Measurements from ENCODE around the gene HLA-B. TPM values are rescaled to one million over a fixed set of nuclear protein-coding genes. Genes with fewer than 3 reads are reported as not detected.

HLA-B gene
- total RNA-seq, 8 experiments from 2014 or later = 32.0 to 4,986 (median 164) TPM

DNA sequence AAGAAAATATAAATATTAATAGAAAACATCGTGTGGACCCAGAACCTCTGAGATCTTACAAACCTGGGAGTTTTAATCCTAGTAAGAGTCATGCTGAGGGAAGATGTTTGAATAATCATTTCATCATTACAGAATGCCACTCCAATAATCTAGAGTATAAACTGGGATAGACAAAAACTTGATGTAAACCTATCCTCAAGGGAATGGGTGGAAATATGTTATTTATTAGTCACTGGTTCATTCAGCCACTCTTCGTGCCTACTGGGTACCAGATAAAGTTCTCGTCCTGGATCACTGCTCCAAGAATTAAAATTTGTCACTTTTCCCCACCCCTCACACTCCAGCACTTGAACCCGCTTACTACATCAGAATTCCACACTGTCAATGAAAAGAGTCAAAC lies 7.7 kb downstream of the HLA-B start:
- in situ Hi-C loops (cut with MboI; ENCODE audit: low pct_unique_long_range_greater_than_20kb in 2 of 9, low sequenced_read_pairs in 9 of 9, unreplicated experiment in 9 of 9) = no loop called here

DNA sequence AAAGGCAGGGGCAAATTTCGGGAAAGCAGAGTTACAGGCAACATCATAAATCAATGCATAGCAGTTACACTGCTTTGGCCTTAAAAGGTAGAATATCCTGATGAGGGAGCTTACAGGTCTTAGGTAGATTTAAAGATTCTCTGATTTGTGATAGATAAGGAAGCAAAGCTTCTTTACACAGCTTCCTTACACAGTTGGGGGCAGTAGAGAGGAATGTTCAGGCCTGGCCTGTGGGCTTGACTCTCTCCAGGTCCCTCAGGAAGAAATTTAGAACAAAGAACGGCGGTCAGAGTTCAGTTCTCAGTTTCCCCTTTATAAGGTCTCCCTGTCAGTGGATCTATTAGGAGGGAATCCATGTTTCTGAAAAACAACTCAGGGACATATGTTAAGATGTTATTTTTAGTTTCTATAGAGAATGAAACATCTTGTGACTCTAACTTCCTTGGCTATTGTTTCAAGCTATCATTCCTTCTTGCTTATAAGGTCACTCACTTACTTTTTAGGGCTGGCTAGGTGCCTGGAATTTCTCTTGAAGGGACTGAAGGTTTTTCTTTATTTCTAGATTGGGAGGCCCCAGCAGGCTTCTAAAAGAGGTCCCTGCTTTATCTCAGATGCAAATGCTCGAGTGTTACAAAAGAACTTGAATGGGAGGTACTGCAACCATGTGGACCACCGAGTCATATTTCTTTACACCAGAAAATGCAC lies 11.8 kb downstream of the HLA-B start:
- Histone ChIP-seq H3K4me3 (no peak overlapping the region), H3K4me1 (replicated peaks in 1 of 2) (no peaks in the 10 kb centered on the region), H3K27ac (no peak overlapping the region)
- ATAC-seq (replicated peaks in 6 of 8) = no peak
- in situ Hi-C loops (cut with MboI; ENCODE audit: low pct_unique_long_range_greater_than_20kb in 2 of 9, low sequenced_read_pairs in 9 of 9, unreplicated experiment in 9 of 9) = no loop called here
- 0 to 81% (median 59%) methylated on average over 1 to 4 of the region's 5 CpGs; no CpG with 5 or more reads in 1 of the 10 experiments for WGBS, 10 experiments

More for the DNA sequence above, 7.7 kb downstream of the HLA-B start:
- Histone ChIP-seq H3K27ac (no peak overlapping the region), H3K4me1 (replicated peaks in 1 of 2) (no peaks in the 10 kb centered on the region), H3K4me3 (no peak overlapping the region)
- no peak for ATAC-seq (replicated peaks in 6 of 8)
- 0 to 86% (median 56%) methylated on average over 1 to 4 of the region's 4 CpGs; no CpG with 5 or more reads in 1 of the 10 experiments for WGBS, 10 experiments

DNA sequence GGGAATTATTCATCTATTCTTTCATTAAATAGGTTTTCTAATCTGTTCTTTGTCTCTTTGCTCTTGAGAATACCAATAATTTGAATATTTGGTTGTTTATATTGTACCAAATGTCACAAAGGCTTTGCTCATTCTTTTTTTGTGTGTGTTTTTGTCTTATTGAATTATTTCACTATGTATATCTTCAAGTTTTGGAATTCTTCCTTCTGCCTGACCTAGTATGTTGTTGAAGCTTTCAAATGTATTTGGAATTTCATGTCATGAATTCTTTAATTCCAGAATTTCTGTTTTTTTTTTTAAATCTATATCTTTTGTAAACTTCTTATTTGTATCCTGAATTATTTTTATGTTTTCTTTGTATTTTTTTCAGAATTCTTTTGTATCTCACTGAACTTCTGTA lies 16.8 kb downstream of the HLA-B start:
- Histone ChIP-seq H3K27ac (no peak overlapping the region), H3K4me3 (no peak overlapping the region), H3K4me1 (replicated peaks in 1 of 2) (no peaks in the 10 kb centered on the region)
- no peak for ATAC-seq (replicated peaks in 6 of 8)
- in situ Hi-C loops (cut with MboI; ENCODE audit: low pct_unique_long_range_greater_than_20kb in 2 of 9, low sequenced_read_pairs in 9 of 9, unreplicated experiment in 9 of 9) = no loop called here

DNA sequence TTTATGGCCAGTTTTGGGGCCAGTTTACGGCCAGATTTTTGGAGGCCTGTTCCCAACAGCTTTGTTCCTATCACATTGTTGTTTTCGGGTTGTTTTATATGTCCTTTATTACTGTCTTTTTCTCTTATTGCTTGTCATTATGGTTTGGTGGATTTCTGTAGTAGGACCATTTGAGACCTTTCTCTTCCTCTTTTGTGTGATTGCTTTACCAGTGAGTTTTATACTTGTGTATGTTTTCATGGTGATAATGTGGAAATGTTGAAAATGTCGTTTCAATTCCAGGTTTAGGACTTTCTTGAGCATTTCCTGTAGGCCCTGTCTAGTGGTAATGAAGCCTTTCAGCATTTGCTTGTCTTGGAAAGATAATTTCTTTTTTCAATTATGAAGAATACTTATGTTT lies 17.8 kb downstream of the HLA-B start:
- in situ Hi-C loops (cut with MboI; ENCODE audit: low pct_unique_long_range_greater_than_20kb in 2 of 9, low sequenced_read_pairs in 9 of 9, unreplicated experiment in 9 of 9) = no loop called here
- no peak for ATAC-seq (replicated peaks in 6 of 8)
- Histone ChIP-seq H3K4me3 (no peak overlapping the region), H3K27ac (no peak overlapping the region), H3K4me1 (replicated peaks in 1 of 2) (no peaks in the 10 kb centered on the region)
- 0 to 70% (median 4%) methylated on average over 1 to 3 of the region's 3 CpGs; no CpG with 5 or more reads in 4 of the 10 experiments for WGBS, 10 experiments

GRCh38 chr6:31336896-31337496 lies 20.0 kb downstream of the HLA-B start:
- peak in 1 of 8 experiments; percentile 73 for ATAC-seq (replicated peaks in 6 of 8)
- WGBS, 10 experiments = 0 to 90% (median 39%) methylated on average over 1 to 2 of the region's 3 CpGs; no CpG with 5 or more reads in 3 of the 10 experiments
- in situ Hi-C loops (cut with MboI; ENCODE audit: low pct_unique_long_range_greater_than_20kb in 2 of 9, low sequenced_read_pairs in 9 of 9, unreplicated experiment in 9 of 9) = no loop called here
- H3K27ac ChIP-seq = no peak overlapping the region
- H3K4me1 ChIP-seq (replicated peaks in 1 of 2) = no peaks in the 10 kb centered on the region
- no peak overlapping the region for H3K4me3 ChIP-seq

GRCh38 chr6:31332637-31333602 lies 24.1 kb downstream of the HLA-B start:
- H3K4me1 ChIP-seq (replicated peaks in 1 of 2) = no peaks in the 10 kb centered on the region
- in situ Hi-C loops (cut with MboI; ENCODE audit: low pct_unique_long_range_greater_than_20kb in 2 of 9, low sequenced_read_pairs in 9 of 9, unreplicated experiment in 9 of 9) = no loop called here
- WGBS, 10 experiments = 0 to 94% (median 38%) methylated on average over 1 to 4 of the region's 4 CpGs; no CpG with 5 or more reads in 1 of the 10 experiments
- no peak overlapping the region for H3K27ac ChIP-seq
- no peak overlapping the region for H3K4me3 ChIP-seq
- ATAC-seq (replicated peaks in 6 of 8) = no peak

GRCh38 chr6:31328355-31328960 lies 28.5 kb downstream of the HLA-B start:
- 67 to 80% (median 76%) methylated on average over 1 to 7 of the region's 7 CpGs; no CpG with 5 or more reads in 6 of the 10 experiments for WGBS, 10 experiments
- no peak overlapping the region for H3K4me3 ChIP-seq
- no peak for ATAC-seq (replicated peaks in 6 of 8)
- H3K27ac ChIP-seq = no peak overlapping the region
- in situ Hi-C loops (cut with MboI; ENCODE audit: low pct_unique_long_range_greater_than_20kb in 2 of 9, low sequenced_read_pairs in 9 of 9, unreplicated experiment in 9 of 9) = no loop called here
- H3K4me1 ChIP-seq (replicated peaks in 1 of 2) = no peaks in the 10 kb centered on the region

GRCh38 chr6:31321820-31322219 lies 35.2 kb downstream of the HLA-B start:
- Histone ChIP-seq H3K4me3 (no peak overlapping the region), H3K4me1 (replicated peaks in 1 of 2) (no peaks in the 10 kb centered on the region), H3K27ac (no peak overlapping the region)
- in situ Hi-C loops (cut with MboI; ENCODE audit: low pct_unique_long_range_greater_than_20kb in 2 of 9, low sequenced_read_pairs in 9 of 9, unreplicated experiment in 9 of 9) = no loop called here
- ATAC-seq (replicated peaks in 6 of 8) = no peak

GRCh38 chr6:31321005-31321707 lies 35.8 kb downstream of the HLA-B start:
- 0 to 83% (median 50%) methylated on average over 1 of the region's 1 CpG; no CpG with 5 or more reads in 5 of the 10 experiments for WGBS, 10 experiments
- Histone ChIP-seq H3K27ac (no peak overlapping the region), H3K4me1 (replicated peaks in 1 of 2) (no peaks in the 10 kb centered on the region), H3K4me3 (no peak overlapping the region)
- ATAC-seq (replicated peaks in 6 of 8) = no peak
- in situ Hi-C loops (cut with MboI; ENCODE audit: low pct_unique_long_range_greater_than_20kb in 2 of 9, low sequenced_read_pairs in 9 of 9, unreplicated experiment in 9 of 9) = no loop called here

DNA sequence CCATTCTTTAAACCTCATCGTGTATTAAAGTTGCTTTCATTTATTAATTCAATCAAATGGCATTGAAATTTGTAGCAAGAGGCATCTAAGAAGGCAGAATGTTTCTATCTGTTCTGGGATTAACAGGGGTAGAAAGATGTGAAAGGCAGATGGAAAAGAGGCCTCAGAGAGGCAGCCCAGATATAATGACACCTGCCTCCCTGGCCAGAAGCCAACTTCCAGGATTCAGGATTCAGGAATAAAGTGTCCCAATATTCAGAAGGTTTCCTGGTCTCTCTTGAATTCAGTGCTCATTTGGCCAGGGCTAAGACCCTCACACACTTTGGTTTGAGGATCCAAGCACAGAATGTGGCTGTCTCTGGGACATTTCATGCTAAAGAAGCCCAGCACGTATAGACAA lies 39.9 kb downstream of the HLA-B start:
- H3K4me1 ChIP-seq (replicated peaks in 1 of 2) = peaks cover 0 to 2% of the 10 kb centered on the region in 2 donors
- no peak overlapping the region for H3K27ac ChIP-seq
- 25 to 83% (median 40%) methylated on average over 1 to 2 of the region's 2 CpGs; no CpG with 5 or more reads in 5 of the 10 experiments for WGBS, 10 experiments
- no peak overlapping the region for H3K4me3 ChIP-seq
- in situ Hi-C loops (cut with MboI; ENCODE audit: low pct_unique_long_range_greater_than_20kb in 2 of 9, low sequenced_read_pairs in 9 of 9, unreplicated experiment in 9 of 9) = no loop called here
- ATAC-seq (replicated peaks in 6 of 8) = no peak

- in situ Hi-C loops (cut with MboI; ENCODE audit: low pct_unique_long_range_greater_than_20kb in 2 of 9, low sequenced_read_pairs in 9 of 9, unreplicated experiment in 9 of 9) = no loop called here
- H3K27ac ChIP-seq = no peak overlapping the region
- 75 to 100% (median 80%) methylated on average over 1 to 2 of the region's 2 CpGs; no CpG with 5 or more reads in 3 of the 10 experiments for WGBS, 10 experiments
- H3K4me1 ChIP-seq (replicated peaks in 1 of 2) = peaks cover 0 to 2% of the 10 kb centered on the region in 2 donors
- H3K4me3 ChIP-seq = no peak overlapping the region
- no peak for ATAC-seq (replicated peaks in 6 of 8)
Measured at GRCh38 chr6:31309641-31310040, 47.3 kb downstream of the HLA-B start.

- ATAC-seq (replicated peaks in 6 of 8) = peak in 1 of 8 experiments; percentile 39
- Histone ChIP-seq H3K27ac (no peak overlapping the region), H3K4me1 (replicated peaks in 1 of 2) (no peaks in the 10 kb centered on the region), H3K4me3 (no peak overlapping the region)
- in situ Hi-C loops (cut with MboI; ENCODE audit: low pct_unique_long_range_greater_than_20kb in 2 of 9, low sequenced_read_pairs in 9 of 9, unreplicated experiment in 9 of 9) = no loop called here
- 7 to 85% (median 69%) methylated on average over 1 to 4 of the region's 11 CpGs; no CpG with 5 or more reads in 4 of the 10 experiments for WGBS, 10 experiments
Measured at GRCh38 chr6:31308845-31309175, 48.2 kb downstream of the HLA-B start.
